Tibial nerve (tissue), 4 donors: ENCODE measurements around the gene AHNAK2. TPM values are rescaled to one million over a fixed set of nuclear protein-coding genes. Genes with fewer than 3 reads are reported as not detected.
A peak's percentile ranks its signal among the peaks of the same experiment; 100 is the strongest.

Experiments
- DNase-seq, 2 donors: peaks; one replicate each; pipeline ENCODE4 v3.0.0-alpha.2; 2019; ENCODE audit warnings: low spot score in 2 of 2
- H3K27ac ChIP-seq, 4 donors: fragments of 200-600 bp; sonication (generic) in 3 of 4; one replicate each; pipeline ENCODE4 v1.5.1; 2017 to 2019; ENCODE audit warnings: mild to moderate bottlenecking in 1 of 4
- H3K27me3 ChIP-seq, 2 donors: fragments of 200-600 bp; sonication (generic) in 1 of 2; one replicate each; pipeline versions ENCODE4 v1.5.1 to v1.6.0; 2017 to 2019
- H3K36me3 ChIP-seq, 3 donors: fragments of 200-600 bp; sonication (generic); one replicate each; pipeline ENCODE4 v1.5.1; 2018 to 2019
- H3K4me1 ChIP-seq, 4 donors: fragments of 200-600 bp; sonication (generic) in 3 of 4; one replicate each; pipeline ENCODE4 v1.5.1; 2017 to 2019
- H3K4me3 ChIP-seq, 4 donors: fragments of 200-600 bp; sonication (generic) in 3 of 4; one replicate each; pipeline ENCODE4 v1.5.1; 2017 to 2019; ENCODE audit warnings: mild to moderate bottlenecking in 1 of 4, moderate library complexity in 1 of 4
- H3K9me3 ChIP-seq, 4 donors: fragments of 200-600 bp; sonication (generic) in 3 of 4; one replicate each; pipeline ENCODE4 v1.5.1; 2017 to 2019
- EP300 ChIP-seq, 2 donors: sonication (generic); formaldehyde crosslinking; IDR thresholded peaks; one replicate each; pipeline ENCODE4 v1.6.1; 2017; ENCODE audit warnings: antibody characterized with exemption in 2 of 2, mild to moderate bottlenecking in 1 of 2
- POLR2A ChIP-seq, 2 donors: fragments of 450-650 bp; IDR thresholded peaks; one replicate each; pipeline ENCODE4 v1.6.1; 2017; ENCODE audit warnings: antibody characterized with exemption in 2 of 2, mild to moderate bottlenecking in 2 of 2, moderate library complexity in 2 of 2
- WGBS, 2 donors: methylation state at CpG; one replicate each; pipeline ENCODE4 v1.1.5; 2018; 5-methylcytosine and 5-hydroxymethylcytosine counted together
- total RNA-seq, 4 donors: library from RNA; depleted of rRNA; stranded (reverse); fragments of >200 nt; gene quantifications; one replicate each; pipeline ENCODE4 v1.1.0, GENCODE V29; 2016
- TF ChIP-seq, protein P1 (sequence below), 5 experiments: fragments of 200-600 bp in 3 of 5; fragments of 450-650 bp in 2 of 5; sonication (generic) in 3 of 5; IDR thresholded peaks; one replicate each; pipeline ENCODE4 v1.5.1; 2016 to 2019; ENCODE audit warnings: antibody characterized with exemption in 5 of 5, mild to moderate bottlenecking in 3 of 5, moderate library complexity in 2 of 5

The AHNAK2 gene
- total RNA-seq, 4 donors from 2014 or later: 31.2 to 152 (median 118) TPM

GRCh38 chr14:104973135-104973384 is 5.1 kb downstream of the AHNAK2 start:
- DNase-seq: peak; percentile 64
- WGBS, 2 donors: 43 to 45% methylated on average over 10 to 12 of the region's 12 CpGs
- peaks cover 0 to 95% (median 39%) of the 10 kb centered on the region in 4 donors for H3K4me1 ChIP-seq
- TF ChIP-seq, protein P1, sequence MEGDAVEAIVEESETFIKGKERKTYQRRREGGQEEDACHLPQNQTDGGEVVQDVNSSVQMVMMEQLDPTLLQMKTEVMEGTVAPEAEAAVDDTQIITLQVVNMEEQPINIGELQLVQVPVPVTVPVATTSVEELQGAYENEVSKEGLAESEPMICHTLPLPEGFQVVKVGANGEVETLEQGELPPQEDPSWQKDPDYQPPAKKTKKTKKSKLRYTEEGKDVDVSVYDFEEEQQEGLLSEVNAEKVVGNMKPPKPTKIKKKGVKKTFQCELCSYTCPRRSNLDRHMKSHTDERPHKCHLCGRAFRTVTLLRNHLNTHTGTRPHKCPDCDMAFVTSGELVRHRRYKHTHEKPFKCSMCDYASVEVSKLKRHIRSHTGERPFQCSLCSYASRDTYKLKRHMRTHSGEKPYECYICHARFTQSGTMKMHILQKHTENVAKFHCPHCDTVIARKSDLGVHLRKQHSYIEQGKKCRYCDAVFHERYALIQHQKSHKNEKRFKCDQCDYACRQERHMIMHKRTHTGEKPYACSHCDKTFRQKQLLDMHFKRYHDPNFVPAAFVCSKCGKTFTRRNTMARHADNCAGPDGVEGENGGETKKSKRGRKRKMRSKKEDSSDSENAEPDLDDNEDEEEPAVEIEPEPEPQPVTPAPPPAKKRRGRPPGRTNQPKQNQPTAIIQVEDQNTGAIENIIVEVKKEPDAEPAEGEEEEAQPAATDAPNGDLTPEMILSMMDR (IDR thresholded peaks at IDR 0.05): no peak
- TF ChIP-seq EP300 (IDR thresholded peaks at IDR 0.05) (no peak), POLR2A (IDR thresholded peaks at IDR 0.05) (no peak)
- no peaks in the 10 kb centered on the region for H3K9me3 ChIP-seq
- H3K4me3 ChIP-seq: no peak overlapping the region
- no peaks in the 10 kb centered on the region for H3K36me3 ChIP-seq
- peak overlapping the region; percentile 71 to 94 (median 82) for H3K27ac ChIP-seq
- peaks cover 0 to 27% of the 10 kb centered on the region in 2 donors for H3K27me3 ChIP-seq

- no peak for TF ChIP-seq POLR2A (IDR thresholded peaks at IDR 0.05)
- peak in 1 of 2 donors; percentile 39 for TF ChIP-seq EP300 (IDR thresholded peaks at IDR 0.05)
- Histone ChIP-seq H3K9me3 (no peaks in the 10 kb centered on the region), H3K27ac (peak overlapping the region; percentile 71 to 94 (median 82)), H3K27me3 (peaks cover 0 to 29% of the 10 kb centered on the region in 2 donors), H3K4me3 (no peak overlapping the region), H3K36me3 (no peaks in the 10 kb centered on the region), H3K4me1 (peaks cover 0 to 95% (median 40%) of the 10 kb centered on the region in 4 donors)
- WGBS, 2 donors: 50 to 66% methylated on average over 21 to 24 of the region's 28 CpGs
- peak in 1 of 2 donors; percentile 53 for DNase-seq
These were observed 5.7 kb downstream of the AHNAK2 start for GRCh38 chr14:104972301-104973134.

DNA sequence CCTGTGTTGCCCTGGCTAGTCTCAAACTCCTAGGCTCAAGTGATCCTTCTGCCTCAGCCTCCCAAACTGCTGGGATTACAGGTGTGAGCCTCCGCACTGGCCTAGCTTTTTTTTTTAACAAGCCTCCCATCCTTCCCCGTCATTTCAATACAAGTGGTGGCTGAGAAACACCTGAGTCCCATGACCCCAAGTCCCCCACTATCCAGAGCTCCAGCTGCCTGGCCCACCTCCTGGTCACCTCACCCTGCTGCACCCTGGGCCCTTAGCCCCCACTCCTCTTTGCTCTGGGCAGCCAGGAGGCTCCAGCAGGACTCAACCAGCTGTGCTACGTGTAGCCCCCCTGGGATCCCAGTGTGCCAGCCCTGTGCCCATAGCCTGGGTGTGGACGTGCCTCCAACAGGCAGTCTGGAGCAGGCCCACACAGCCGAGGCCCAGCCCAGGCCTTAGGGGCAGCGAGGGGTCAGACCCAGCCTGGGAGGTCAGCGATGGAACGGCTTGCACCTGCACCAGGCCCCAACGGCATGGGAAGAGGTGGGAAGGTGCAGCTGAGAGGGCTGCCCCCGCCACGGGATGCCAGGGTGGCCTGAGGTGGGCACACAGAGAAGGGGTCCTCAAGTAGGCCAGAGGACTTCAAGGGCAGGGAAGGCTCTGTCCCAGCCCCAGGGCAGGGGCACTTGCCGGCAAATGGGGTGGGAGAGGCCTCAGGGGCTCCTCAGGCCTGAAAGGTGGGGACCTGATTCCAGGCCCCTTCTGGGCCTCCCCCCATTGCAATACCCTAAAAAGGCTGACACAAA is 6.5 kb downstream of the AHNAK2 start:
- Histone ChIP-seq H3K27ac (peak overlapping the region; percentile 71 to 94 (median 82)), H3K27me3 (peaks cover 0 to 29% of the 10 kb centered on the region in 2 donors), H3K4me1 (peaks cover 0 to 95% (median 38%) of the 10 kb centered on the region in 4 donors), H3K36me3 (no peaks in the 10 kb centered on the region), H3K9me3 (no peaks in the 10 kb centered on the region), H3K4me3 (no peak overlapping the region)
- 76 to 86% methylated on average over 8 to 12 of the region's 12 CpGs for WGBS, 2 donors
- no peak for DNase-seq
- TF ChIP-seq EP300 (IDR thresholded peaks at IDR 0.05): no peak
- TF ChIP-seq POLR2A (IDR thresholded peaks at IDR 0.05): no peak
- TF ChIP-seq, protein P1 (IDR thresholded peaks at IDR 0.05): no peak

GRCh38 chr14:104970231-104971068 is 7.7 kb downstream of the AHNAK2 start:
- peak; percentile 64 to 72 for DNase-seq
- Histone ChIP-seq H3K4me1 (peaks cover 0 to 88% (median 33%) of the 10 kb centered on the region in 4 donors), H3K4me3 (peak overlapping the region in 3 of 4 donors; percentile 19 to 50 (median 29)), H3K36me3 (no peaks in the 10 kb centered on the region), H3K27me3 (peaks cover 0 to 27% of the 10 kb centered on the region in 2 donors), H3K27ac (peak overlapping the region; percentile 28 to 94 (median 82)), H3K9me3 (no peaks in the 10 kb centered on the region)
- TF ChIP-seq EP300 (IDR thresholded peaks at IDR 0.05): peak in 1 of 2 donors; percentile 62
- TF ChIP-seq POLR2A (IDR thresholded peaks at IDR 0.05): peak in 1 of 2 donors; percentile 40
- TF ChIP-seq, protein P1 (IDR thresholded peaks at IDR 0.05): no peak
- WGBS, 2 donors: 64 to 72% methylated on average over 17 to 18 of the region's 19 CpGs

DNA sequence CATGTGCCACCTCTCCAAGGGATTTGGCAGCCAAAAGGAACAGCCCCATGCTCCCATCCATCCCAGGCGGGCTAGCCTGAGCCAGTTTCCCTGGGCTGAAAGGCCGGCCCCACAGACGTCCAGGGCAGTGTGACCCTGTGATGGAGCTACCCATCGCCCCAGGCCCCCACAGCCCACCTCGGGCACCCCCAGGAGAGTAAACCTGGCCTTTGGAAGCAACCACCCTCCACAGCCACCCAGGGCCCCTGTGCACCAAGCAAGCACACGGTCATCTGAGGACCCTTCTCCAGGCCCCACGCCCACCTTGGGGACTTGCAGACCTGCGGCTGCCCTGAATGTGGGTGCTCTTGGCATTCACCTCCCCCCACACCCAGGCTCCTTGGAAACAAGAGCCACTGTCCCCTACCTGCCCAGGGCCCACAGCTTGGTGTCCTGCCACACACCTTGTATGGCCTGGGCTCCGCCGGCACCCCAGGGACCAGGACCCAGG is 8.4 kb downstream of the AHNAK2 start:
- no peaks in the 10 kb centered on the region for H3K36me3 ChIP-seq
- TF ChIP-seq, protein P1 (IDR thresholded peaks at IDR 0.05): no peak
- no peak for TF ChIP-seq POLR2A (IDR thresholded peaks at IDR 0.05)
- TF ChIP-seq EP300 (IDR thresholded peaks at IDR 0.05): no peak
- H3K27ac ChIP-seq: peak overlapping the region; percentile 28 to 94 (median 82)
- no peak for DNase-seq
- peaks cover 0 to 81% (median 33%) of the 10 kb centered on the region in 4 donors for H3K4me1 ChIP-seq
- peak overlapping the region in 3 of 4 donors; percentile 19 to 50 (median 29) for H3K4me3 ChIP-seq
- no peaks in the 10 kb centered on the region for H3K9me3 ChIP-seq
- H3K27me3 ChIP-seq: peaks cover 0 to 26% of the 10 kb centered on the region in 2 donors
- 74 to 83% methylated on average over 10 of the region's 10 CpGs for WGBS, 2 donors
